Measurements from ENCODE around the gene SBSN.

The SBSN gene

DNA sequence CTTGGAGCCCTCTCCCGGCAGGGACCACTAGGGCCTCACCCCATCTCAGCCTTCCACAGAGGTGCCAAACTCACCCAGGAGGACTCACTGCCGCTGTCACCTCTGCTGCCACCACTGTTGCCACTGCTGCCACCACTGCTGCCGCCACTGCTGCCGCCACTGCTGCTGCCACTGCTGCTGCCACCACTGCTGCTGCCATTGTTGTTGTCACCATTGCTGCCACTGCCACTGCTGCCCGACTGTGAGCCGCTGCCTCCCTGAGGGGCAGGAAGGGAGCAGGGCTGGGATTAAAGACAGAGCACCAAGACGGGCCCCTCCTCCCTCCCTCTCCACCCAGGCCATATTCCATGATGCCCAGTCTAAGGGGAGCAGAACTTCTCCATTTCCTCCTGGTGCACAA is 16.8 kb downstream of the SBSN start:
- no peaks in the 10 kb centered on the region for H3K9me3 ChIP-seq (ENCODE audit: insufficient read depth, low read depth, low read length)
- H3K27me3 ChIP-seq (ENCODE audit: insufficient read depth, low read length): peaks cover 8% of the 10 kb centered on the region
- H3K4me1 ChIP-seq (ENCODE audit: insufficient read depth, low read length): peaks cover 18% of the 10 kb centered on the region
- H3K27ac ChIP-seq (ENCODE audit: low read depth, low read length): no peak overlapping the region
- H3K4me3 ChIP-seq (ENCODE audit: low read length): no peak overlapping the region
- WGBS: 83% methylated on average over 7 of the region's 7 CpGs
- no peak overlapping the region for H3K9ac ChIP-seq (ENCODE audit: low read depth, low read length)
- peaks cover 18% of the 10 kb centered on the region for H3K36me3 ChIP-seq (ENCODE audit: insufficient read depth, low read length)

- Histone ChIP-seq H3K9me3 (ENCODE audit: insufficient read depth, low read depth, low read length) (no peaks in the 10 kb centered on the region), H3K27ac (ENCODE audit: low read depth, low read length) (no peak overlapping the region), H3K36me3 (ENCODE audit: insufficient read depth, low read length) (peaks cover 25% of the 10 kb centered on the region), H3K4me1 (ENCODE audit: insufficient read depth, low read length) (peaks cover 18% of the 10 kb centered on the region), H3K27me3 (ENCODE audit: insufficient read depth, low read length) (peaks cover 8% of the 10 kb centered on the region), H3K9ac (ENCODE audit: low read depth, low read length) (no peak overlapping the region), H3K4me3 (ENCODE audit: low read length) (peak overlapping the region; percentile 82)
- 29% methylated on average over 15 of the region's 15 CpGs for WGBS
Observed at GRCh38 chr19:35510626-35510964, 17.5 kb downstream of the SBSN start.

- H3K9me3 ChIP-seq (ENCODE audit: insufficient read depth, low read depth, low read length): no peaks in the 10 kb centered on the region
- H3K9ac ChIP-seq (ENCODE audit: low read depth, low read length): peak overlapping the region; percentile 94
- H3K27me3 ChIP-seq (ENCODE audit: insufficient read depth, low read length): peaks cover 8% of the 10 kb centered on the region
- WGBS: under 1% methylated on average over 39 of the region's 39 CpGs
- H3K4me3 ChIP-seq (ENCODE audit: low read length): peak overlapping the region; percentile 82
- H3K4me1 ChIP-seq (ENCODE audit: insufficient read depth, low read length): peaks cover 18% of the 10 kb centered on the region
- H3K27ac ChIP-seq (ENCODE audit: low read depth, low read length): peak overlapping the region; percentile 93
- peaks cover 31% of the 10 kb centered on the region for H3K36me3 ChIP-seq (ENCODE audit: insufficient read depth, low read length)
Observed at GRCh38 chr19:35509861-35510625, 18.1 kb downstream of the SBSN start.

DNA sequence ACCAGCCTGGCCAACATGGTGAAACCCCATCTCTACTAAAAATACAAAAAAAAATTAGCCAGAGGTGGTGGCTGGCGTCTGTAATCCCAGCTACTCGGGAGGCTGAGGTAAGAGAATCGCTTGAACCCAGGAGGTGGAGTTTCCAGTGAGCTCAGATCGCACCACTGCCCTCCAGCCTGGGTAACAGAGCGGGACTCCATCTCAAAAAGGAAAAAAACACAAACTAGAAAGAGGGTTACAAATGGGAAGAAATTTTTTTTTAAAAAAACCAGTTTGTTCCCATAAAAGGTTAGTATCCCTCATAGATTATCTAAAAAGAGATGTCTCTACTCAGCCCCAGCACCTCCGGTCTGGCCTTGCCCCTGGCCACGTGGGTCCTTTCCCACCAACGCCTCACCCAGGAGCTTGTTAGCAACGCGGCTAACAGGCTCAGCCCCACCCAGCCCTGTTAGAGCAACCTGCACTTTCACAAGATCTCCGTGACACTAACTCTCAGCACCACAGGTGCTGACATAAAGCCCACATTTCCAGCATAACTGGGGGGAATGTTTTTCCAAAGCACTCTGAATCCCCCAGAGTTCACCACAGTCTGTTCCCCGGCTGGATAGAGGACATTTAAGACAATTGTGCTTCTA is 19.0 kb downstream of the SBSN start:
- WGBS: 2% methylated on average over 10 of the region's 12 CpGs
- peak overlapping the region; percentile 94 for H3K9ac ChIP-seq (ENCODE audit: low read depth, low read length)
- H3K27ac ChIP-seq (ENCODE audit: low read depth, low read length): peak overlapping the region; percentile 93
- peaks cover 8% of the 10 kb centered on the region for H3K27me3 ChIP-seq (ENCODE audit: insufficient read depth, low read length)
- no peaks in the 10 kb centered on the region for H3K9me3 ChIP-seq (ENCODE audit: insufficient read depth, low read depth, low read length)
- H3K4me1 ChIP-seq (ENCODE audit: insufficient read depth, low read length): peaks cover 14% of the 10 kb centered on the region
- peak overlapping the region; percentile 82 for H3K4me3 ChIP-seq (ENCODE audit: low read length)
- peaks cover 40% of the 10 kb centered on the region for H3K36me3 ChIP-seq (ENCODE audit: insufficient read depth, low read length)

DNA sequence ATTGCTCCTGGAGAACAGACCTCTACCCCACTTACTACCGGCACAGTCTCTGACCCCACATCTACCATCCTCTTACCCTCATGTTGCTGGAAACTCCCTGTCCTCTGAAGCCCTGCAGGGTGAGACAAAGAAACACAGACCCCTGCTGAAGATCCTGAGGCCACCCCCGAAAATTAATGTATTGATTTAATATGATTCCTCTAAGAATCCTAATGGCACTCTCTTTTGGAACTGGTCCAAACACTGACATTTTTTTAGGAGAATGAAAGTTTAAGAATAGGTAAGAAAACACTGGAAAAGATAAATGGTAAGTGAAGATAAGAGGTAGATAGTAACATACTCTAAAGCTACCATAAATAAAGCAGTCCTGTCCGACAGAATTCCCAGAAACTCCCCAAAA is 20.0 kb downstream of the SBSN start:
- Histone ChIP-seq H3K4me1 (ENCODE audit: insufficient read depth, low read length) (peaks cover 9% of the 10 kb centered on the region), H3K4me3 (ENCODE audit: low read length) (peak overlapping the region; percentile 82), H3K27me3 (ENCODE audit: insufficient read depth, low read length) (peaks cover 8% of the 10 kb centered on the region), H3K36me3 (ENCODE audit: insufficient read depth, low read length) (peaks cover 48% of the 10 kb centered on the region), H3K9ac (ENCODE audit: low read depth, low read length) (no peak overlapping the region), H3K9me3 (ENCODE audit: insufficient read depth, low read depth, low read length) (no peaks in the 10 kb centered on the region), H3K27ac (ENCODE audit: low read depth, low read length) (no peak overlapping the region)
- 91% methylated on average over 2 of the region's 3 CpGs for WGBS

- Histone ChIP-seq H3K27me3 (ENCODE audit: insufficient read depth, low read length) (peaks cover 8% of the 10 kb centered on the region), H3K27ac (ENCODE audit: low read depth, low read length) (no peak overlapping the region), H3K4me1 (ENCODE audit: insufficient read depth, low read length) (peaks cover 8% of the 10 kb centered on the region; the same call in 1 of the 2 replicates), H3K36me3 (ENCODE audit: insufficient read depth, low read length) (peaks cover 53% of the 10 kb centered on the region), H3K9ac (ENCODE audit: low read depth, low read length) (no peak overlapping the region), H3K4me3 (ENCODE audit: low read length) (no peak overlapping the region), H3K9me3 (ENCODE audit: insufficient read depth, low read depth, low read length) (no peaks in the 10 kb centered on the region)
- 95% methylated on average over 11 of the region's 11 CpGs for WGBS
Observed at GRCh38 chr19:35507561-35507960, 20.6 kb downstream of the SBSN start.

DNA sequence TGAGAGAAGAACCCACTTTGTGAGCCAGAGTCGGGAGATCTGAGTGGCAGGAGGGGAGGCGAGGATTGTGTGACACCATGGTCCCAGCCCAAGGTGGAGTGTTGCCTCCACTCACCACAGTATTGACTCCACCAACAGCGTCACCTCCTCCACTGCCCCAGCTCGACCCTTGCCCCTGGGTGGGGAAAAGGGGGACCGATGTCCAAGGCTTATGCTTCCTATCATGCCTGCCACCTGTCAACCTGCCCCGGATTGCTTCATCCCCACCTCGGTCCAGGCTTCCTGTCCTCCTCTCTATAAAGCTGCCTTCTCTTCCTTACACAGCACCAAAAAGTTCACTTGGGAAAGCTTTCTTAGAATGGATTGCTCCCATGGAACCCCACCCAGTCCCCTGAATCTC is 22.1 kb downstream of the SBSN start:
- H3K4me1 ChIP-seq (ENCODE audit: insufficient read depth, low read length): peaks cover 8% of the 10 kb centered on the region; the same call in 1 of the 2 replicates

GRCh38 chr19:35502751-35503150 is 25.4 kb downstream of the SBSN start:
- WGBS: no CpG with 5 or more reads among the region's 4 CpGs
- no peak overlapping the region for H3K4me3 ChIP-seq (ENCODE audit: low read length)
- no peaks in the 10 kb centered on the region for H3K4me1 ChIP-seq (ENCODE audit: insufficient read depth, low read length)
- H3K27ac ChIP-seq (ENCODE audit: low read depth, low read length): no peak overlapping the region
- H3K27me3 ChIP-seq (ENCODE audit: insufficient read depth, low read length): no peaks in the 10 kb centered on the region
- no peaks in the 10 kb centered on the region for H3K9me3 ChIP-seq (ENCODE audit: insufficient read depth, low read depth, low read length)
- no peak overlapping the region for H3K9ac ChIP-seq (ENCODE audit: low read depth, low read length)
- H3K36me3 ChIP-seq (ENCODE audit: insufficient read depth, low read length): peaks cover 93% of the 10 kb centered on the region

More for the DNA sequence above, 22.1 kb downstream of the SBSN start:
- peaks cover 66% of the 10 kb centered on the region for H3K36me3 ChIP-seq (ENCODE audit: insufficient read depth, low read length)
- 94% methylated on average over 7 of the region's 7 CpGs for WGBS
- H3K27me3 ChIP-seq (ENCODE audit: insufficient read depth, low read length): peaks cover 5% of the 10 kb centered on the region
- H3K27ac ChIP-seq (ENCODE audit: low read depth, low read length): no peak overlapping the region
- H3K9me3 ChIP-seq (ENCODE audit: insufficient read depth, low read depth, low read length): no peaks in the 10 kb centered on the region
- H3K4me3 ChIP-seq (ENCODE audit: low read length): no peak overlapping the region
- H3K9ac ChIP-seq (ENCODE audit: low read depth, low read length): no peak overlapping the region

- Histone ChIP-seq H3K36me3 (ENCODE audit: insufficient read depth, low read length) (peaks cover 86% of the 10 kb centered on the region), H3K4me3 (ENCODE audit: low read length) (no peak overlapping the region), H3K9me3 (ENCODE audit: insufficient read depth, low read depth, low read length) (no peaks in the 10 kb centered on the region), H3K27ac (ENCODE audit: low read depth, low read length) (no peak overlapping the region), H3K27me3 (ENCODE audit: insufficient read depth, low read length) (no peaks in the 10 kb centered on the region), H3K4me1 (ENCODE audit: insufficient read depth, low read length) (no peaks in the 10 kb centered on the region), H3K9ac (ENCODE audit: low read depth, low read length) (no peak overlapping the region)
- WGBS: 84% methylated on average over 10 of the region's 15 CpGs
Observed at GRCh38 chr19:35501684-35502083, 26.4 kb downstream of the SBSN start.

DNA sequence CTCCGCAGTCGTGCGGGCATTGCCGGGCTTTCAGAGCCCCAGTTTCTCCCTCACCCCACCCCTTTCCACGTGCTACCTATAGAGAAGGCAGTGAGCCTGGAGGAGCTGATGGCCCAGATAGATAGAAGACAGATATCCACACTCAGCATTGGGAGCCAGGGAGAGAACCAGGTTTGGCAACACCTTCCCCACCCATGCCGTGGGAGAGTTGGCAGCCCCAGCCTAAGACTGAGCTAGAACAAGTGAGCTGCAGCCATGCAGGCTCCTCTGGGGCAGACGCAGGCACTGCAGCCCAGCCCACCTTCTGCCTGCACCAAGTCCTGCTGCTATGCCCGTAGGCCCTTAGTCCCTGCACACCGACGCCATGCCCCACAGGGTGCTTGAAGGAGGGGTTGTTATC is 27.5 kb downstream of the SBSN start:
- H3K27ac ChIP-seq (ENCODE audit: low read depth, low read length): no peak overlapping the region
- H3K27me3 ChIP-seq (ENCODE audit: insufficient read depth, low read length): no peaks in the 10 kb centered on the region
- peaks cover 77% of the 10 kb centered on the region for H3K36me3 ChIP-seq (ENCODE audit: insufficient read depth, low read length)
- no peaks in the 10 kb centered on the region for H3K9me3 ChIP-seq (ENCODE audit: insufficient read depth, low read depth, low read length)
- H3K4me1 ChIP-seq (ENCODE audit: insufficient read depth, low read length): no peaks in the 10 kb centered on the region
- WGBS: 99% methylated on average over 6 of the region's 10 CpGs
- H3K9ac ChIP-seq (ENCODE audit: low read depth, low read length): no peak overlapping the region
- H3K4me3 ChIP-seq (ENCODE audit: low read length): no peak overlapping the region

- Histone ChIP-seq H3K9me3 (ENCODE audit: insufficient read depth, low read depth, low read length) (no peaks in the 10 kb centered on the region), H3K36me3 (ENCODE audit: insufficient read depth, low read length) (peaks cover 61% of the 10 kb centered on the region), H3K4me1 (ENCODE audit: insufficient read depth, low read length) (no peaks in the 10 kb centered on the region), H3K27ac (ENCODE audit: low read depth, low read length) (no peak overlapping the region), H3K27me3 (ENCODE audit: insufficient read depth, low read length) (no peaks in the 10 kb centered on the region), H3K9ac (ENCODE audit: low read depth, low read length) (no peak overlapping the region), H3K4me3 (ENCODE audit: low read length) (no peak overlapping the region)
- 81% methylated on average over 9 of the region's 9 CpGs for WGBS
Observed at GRCh38 chr19:35498984-35499527, 29.1 kb downstream of the SBSN start.
